Right lobe of liver (tissue), 6 donors: ENCODE measurements around the gene ZNF816. TPM values are rescaled to one million over a fixed set of nuclear protein-coding genes. Genes with fewer than 3 reads are reported as not detected.
A peak's percentile ranks its signal among the peaks of the same experiment; 100 is the strongest.
"Not testable (repeated sequence)": the region's sequence is repeated elsewhere in the genome, so short reads cannot be mapped to it uniquely, and the experiment has no call there.

Source experiments
- ATAC-seq, 4 donors: fragments of 200-7000 bp; cut with Tn5 transposase; one replicate each; pipeline ENCODE4 v1.9.1; 2020; ENCODE audit warnings: mild to moderate bottlenecking in 4 of 4, moderate library complexity in 4 of 4
- DNase-seq, 3 donors: peaks; one replicate each; pipeline ENCODE4 v3.0.0-alpha.2; 2020
- H3K27ac ChIP-seq, 3 donors: fragments of 200-600 bp; one replicate each; pipeline ENCODE4 v1.8.0; 2022
- H3K27me3 ChIP-seq, 2 donors: fragments of 200-600 bp; one replicate each; pipeline ENCODE4 v1.8.0; 2022
- H3K36me3 ChIP-seq, 4 donors: fragments of 200-600 bp; sonication (generic) in 1 of 4; one replicate each; pipeline versions ENCODE4 v1.5.1 to v1.8.0; 2017 to 2022; ENCODE audit warnings: control low read depth in 1 of 4
- H3K4me1 ChIP-seq, 4 donors: fragments of 200-600 bp; sonication (generic) in 1 of 4; one replicate each; pipeline versions ENCODE4 v1.5.1 to v1.8.0; 2017 to 2022; ENCODE audit warnings: control low read depth in 1 of 4
- H3K4me3 ChIP-seq, 3 donors: fragments of 200-600 bp; one replicate each; pipeline ENCODE4 v1.8.0; 2022
- H3K9me3 ChIP-seq, 4 donors: fragments of 200-600 bp; sonication (generic) in 1 of 4; one replicate each; pipeline versions ENCODE4 v1.5.1 to v1.8.0; 2017 to 2022; ENCODE audit warnings: control low read depth in 1 of 4
- CTCF ChIP-seq, 4 donors: fragments of 200-600 bp in 3 of 4; fragments of 450-650 bp in 1 of 4; IDR thresholded peaks; one replicate each; pipeline versions ENCODE4 v1.5.1 to v1.8.0; 2016 to 2022; ENCODE audit warnings: antibody characterized with exemption in 4 of 4, mild to moderate bottlenecking in 2 of 4
- POLR2A ChIP-seq: fragments of 450-650 bp; IDR thresholded peaks from one replicate; pipeline ENCODE4 v1.6.1; 2017; ENCODE audit warnings: antibody characterized with exemption, mild to moderate bottlenecking
- WGBS: methylation state at CpG from one replicate; pipeline ENCODE4 v1.1.6; 2018; ENCODE audit warnings: low coverage, low lambda C conversion rate; ENCODE audit not compliant: insufficient coverage; ENCODE audit errors: missing lambda C conversion rate; 5-methylcytosine and 5-hydroxymethylcytosine counted together
- intact Hi-C, 2 donors: fragments of 100-400 bp; cut with DNase I; formaldehyde crosslinking; loops; one replicate each; pipeline versions ENCODE4 v1.11.2 to v1.14.1; 2022
- total RNA-seq, 6 experiments: library from RNA; depleted of rRNA in 2 of 6; stranded (reverse); fragments of >200 nt in 2 of 6; fragmentation: NEBNext Ultra II Directional in 3 of 6; extraction: Animal tissue kit (Norgen Biotek cat#: 25700) in 3 of 6; gene quantifications; one replicate each; pipeline versions ENCODE4 v1.1.0 to v1.2.4, GENCODE V29; 2016 to 2023
- donor health status: DM: no; HTN: yes; CAD: no.
- donor health status: DM: no; HTN: no; CAD: no.
- donor health status: DM: no; HTN: no; CAD: no.
- donor health status: DM: no; HTN: yes; CAD: no.
- donor health status: DM: no; HTN: yes; CAD: no.

The ZNF816 gene
- total RNA-seq, 6 experiments from 2014 or later: 0.68 to 3.5 (median 1.9) TPM

DNA sequence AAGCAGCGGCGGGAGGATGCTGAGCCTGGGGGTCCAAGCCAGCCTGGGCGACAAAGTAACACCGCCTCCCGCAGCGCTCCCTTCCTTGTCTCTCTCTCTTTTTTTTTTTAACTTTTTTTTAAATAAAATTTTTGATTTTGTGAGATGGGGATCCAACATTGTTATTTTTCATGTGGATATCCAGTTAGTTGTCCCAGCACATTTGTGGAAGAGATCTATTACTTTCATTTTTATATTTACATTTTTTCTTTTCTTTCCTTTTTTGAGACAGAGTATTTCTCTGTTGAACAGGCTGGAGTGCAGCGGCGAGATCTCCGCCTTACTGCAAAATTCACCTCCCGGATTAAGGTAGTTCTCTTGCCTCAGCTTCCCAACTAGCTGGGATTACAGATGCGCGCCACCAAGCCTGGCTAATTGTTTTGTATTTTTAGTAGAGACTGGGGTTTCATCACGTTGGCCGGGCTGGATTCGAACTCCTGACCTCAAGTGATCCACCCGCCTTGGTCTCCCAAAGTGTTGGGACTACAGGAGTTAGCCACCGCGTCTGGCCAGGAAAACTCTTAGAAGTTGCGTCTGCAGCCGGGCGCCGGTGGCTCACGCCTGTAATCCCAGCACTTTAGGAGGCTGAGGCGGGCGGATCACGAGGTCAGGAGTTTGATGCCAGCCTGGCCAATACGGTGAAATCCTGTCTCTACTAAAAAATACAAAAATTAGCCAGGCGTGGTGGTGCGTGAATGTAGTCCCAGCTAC is 19.4 kb downstream of the ZNF816 start:
- Histone ChIP-seq H3K27ac (no peak overlapping the region), H3K36me3 (no peaks in the 10 kb centered on the region), H3K4me3 (peak overlapping the region; percentile 48 to 59 (median 56)), H3K9me3 (peaks cover 2 to 15% (median 11%) of the 10 kb centered on the region in 4 donors), H3K4me1 (no peaks in the 10 kb centered on the region), H3K27me3 (no peaks in the 10 kb centered on the region)
- intact Hi-C loops: no loop called here
- no peak for TF ChIP-seq POLR2A
- TF ChIP-seq CTCF (IDR thresholded peaks at IDR 0.05): no peak
- DNase-seq: no peak
- 46% methylated on average over 19 of the region's 29 CpGs for WGBS
- no peak for ATAC-seq

GRCh38 chr19:52942386-52943133 is 20.1 kb downstream of the ZNF816 start:
- no peaks in the 10 kb centered on the region for H3K27me3 ChIP-seq
- H3K36me3 ChIP-seq: no peaks in the 10 kb centered on the region
- peak overlapping the region; percentile 48 to 59 (median 56) for H3K4me3 ChIP-seq
- peak; percentile 97 to 100 (median 98) for ATAC-seq
- H3K9me3 ChIP-seq: peaks cover 2 to 10% (median 5%) of the 10 kb centered on the region in 4 donors
- H3K27ac ChIP-seq: peak overlapping the region in 2 of 3 donors; percentile 29 to 65
- intact Hi-C loops: no loop called here
- WGBS: 2% methylated on average over 40 of the region's 43 CpGs
- no peaks in the 10 kb centered on the region for H3K4me1 ChIP-seq
- no peak for TF ChIP-seq CTCF (IDR thresholded peaks at IDR 0.05)
- TF ChIP-seq POLR2A: peak; percentile 71
- peak; percentile 82 to 89 (median 88) for DNase-seq

DNA sequence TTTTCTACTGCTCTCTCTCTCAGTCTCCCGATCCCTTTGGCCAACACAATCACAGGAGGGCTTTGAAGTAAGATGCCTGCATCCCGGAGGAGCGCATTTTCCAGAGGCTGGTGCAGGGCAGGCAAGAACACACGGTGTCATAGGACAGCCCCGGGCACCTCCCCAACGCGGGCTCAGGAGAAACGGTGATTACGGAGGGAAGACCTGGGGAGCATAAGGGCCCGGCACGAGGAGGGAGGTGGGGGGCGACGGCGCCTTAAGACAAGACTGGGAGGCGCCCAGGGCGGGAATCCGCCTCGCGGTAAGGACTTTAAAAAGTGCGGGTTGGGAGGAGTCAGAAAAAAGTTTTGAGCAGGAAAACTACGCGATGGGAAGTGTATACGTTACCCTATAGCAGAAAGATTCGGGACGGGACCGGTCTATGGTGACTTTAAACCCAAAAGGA is 20.7 kb downstream of the ZNF816 start:
- DNase-seq (peak in 2 of 3 donors; percentile 37 to 55), ATAC-seq (peak; percentile 28 to 36 (median 32))
- intact Hi-C loops: no loop called here
- peaks cover 0 to 5% (median 1%) of the 10 kb centered on the region in 4 donors for H3K9me3 ChIP-seq
- TF ChIP-seq POLR2A (no peak), CTCF (IDR thresholded peaks at IDR 0.05) (no peak)
- WGBS: 1% methylated on average over 26 of the region's 26 CpGs
- no peaks in the 10 kb centered on the region for H3K4me1 ChIP-seq
- H3K36me3 ChIP-seq: no peaks in the 10 kb centered on the region
- H3K27ac ChIP-seq: peak overlapping the region in 2 of 3 donors; percentile 29 to 65
- H3K4me3 ChIP-seq: peak overlapping the region; percentile 48 to 59 (median 56)
- no peaks in the 10 kb centered on the region for H3K27me3 ChIP-seq

DNA sequence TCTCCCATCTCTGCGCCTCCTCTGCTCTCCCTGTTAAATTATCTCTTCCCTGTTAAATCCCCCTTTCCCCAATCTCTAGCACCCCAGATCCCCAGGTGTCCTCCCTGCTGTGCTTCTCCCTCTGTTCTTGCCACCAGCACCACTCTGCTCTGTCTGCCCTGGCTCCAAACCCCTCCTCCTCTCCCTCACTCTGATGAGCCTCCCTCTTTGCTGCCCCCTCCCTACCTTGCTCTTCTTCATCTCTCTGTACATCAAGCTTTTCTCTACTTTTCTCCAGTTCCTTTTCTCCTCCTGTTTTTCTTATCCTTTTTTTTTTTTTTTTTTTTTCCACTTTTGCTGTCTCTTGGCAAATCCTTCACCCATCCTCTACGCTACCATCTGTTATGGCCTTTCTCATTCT is 21.2 kb downstream of the ZNF816 start:
- H3K27me3 ChIP-seq, H3K27ac ChIP-seq, H3K36me3 ChIP-seq, H3K9me3 ChIP-seq, ATAC-seq, H3K4me1 ChIP-seq, DNase-seq, intact Hi-C loops: not testable (repeated sequence)
- peak overlapping the region in 2 of 3 donors; percentile 56 to 59 for H3K4me3 ChIP-seq
- 44% methylated on average over 2 of the region's 2 CpGs for WGBS

DNA sequence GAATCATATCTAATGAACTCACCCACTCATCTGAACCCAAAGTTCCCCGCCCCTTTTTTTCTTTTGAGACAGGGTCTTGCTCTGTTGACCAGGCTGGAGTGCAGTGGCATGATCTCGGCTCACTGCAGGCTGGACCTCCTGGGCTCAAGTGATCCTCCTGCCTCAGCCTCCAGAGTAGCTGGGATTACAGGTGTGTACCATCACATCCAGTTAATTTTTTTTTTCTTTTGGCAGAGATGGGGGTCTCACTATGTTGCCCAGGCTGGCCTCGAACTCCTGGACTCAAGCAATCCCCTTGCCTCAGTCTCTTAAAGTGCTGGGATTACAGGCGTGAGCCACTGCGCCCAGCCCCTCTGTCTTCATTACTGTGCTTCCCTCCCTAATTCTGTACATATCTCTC is 21.8 kb downstream of the ZNF816 start:
- H3K36me3 ChIP-seq, H3K27ac ChIP-seq, H3K4me3 ChIP-seq, intact Hi-C loops, H3K9me3 ChIP-seq, DNase-seq, ATAC-seq, H3K27me3 ChIP-seq, H3K4me1 ChIP-seq: not testable (repeated sequence)
- 69% methylated on average over 4 of the region's 5 CpGs for WGBS
